HG02840 (cell line): ENCODE data around the gene UBE2E1.

Source experiments
- ATAC-seq: cut with Tn5 transposase; IDR thresholded peaks from one replicate; pipeline ENCODE4 v1.9.1; 2021; ENCODE audit warnings: mild to moderate bottlenecking, moderate library complexity, moderate number of reproducible peaks; ENCODE audit not compliant: unreplicated experiment, low FRiP score

The UBE2E1 gene

GRCh38 chr3:23793528-23794134 lies 12.1 kb upstream of the UBE2E1 start:
- ATAC-seq = no peak

GRCh38 chr3:23795096-23795495 lies 10.7 kb upstream of the UBE2E1 start:
- ATAC-seq = no peak

- ATAC-seq = no peak
Measured at GRCh38 chr3:23796518-23796917, 9.2 kb upstream of the UBE2E1 start.

GRCh38 chr3:23797491-23797890 lies 8.3 kb upstream of the UBE2E1 start:
- no peak for ATAC-seq

- ATAC-seq = no peak
Measured at GRCh38 chr3:23798456-23798855, 7.3 kb upstream of the UBE2E1 start.

GRCh38 chr3:23798876-23799275 lies 6.9 kb upstream of the UBE2E1 start:
- no peak for ATAC-seq

GRCh38 chr3:23800731-23801130 lies 5.0 kb upstream of the UBE2E1 start:
- no peak for ATAC-seq

- ATAC-seq = no peak
Measured at GRCh38 chr3:23804441-23805209, 1.1 kb upstream of the UBE2E1 start.

GRCh38 chr3:23805210-23805632 lies 534 bp upstream of the UBE2E1 start:
- no peak for ATAC-seq

GRCh38 chr3:23806534-23807423 lies 1.0 kb downstream of the UBE2E1 start:
- ATAC-seq = no peak

- no peak for ATAC-seq
Measured at GRCh38 chr3:23807424-23808015, 1.8 kb downstream of the UBE2E1 start.

GRCh38 chr3:23808525-23808924 lies 2.8 kb downstream of the UBE2E1 start:
- ATAC-seq = no peak

GRCh38 chr3:23809294-23809693 lies 3.5 kb downstream of the UBE2E1 start:
- ATAC-seq = no peak

- no peak for ATAC-seq
Measured at GRCh38 chr3:23809840-23810342, 4.1 kb downstream of the UBE2E1 start.

GRCh38 chr3:23810343-23811184 lies 4.8 kb downstream of the UBE2E1 start:
- no peak for ATAC-seq

- no peak for ATAC-seq
Measured at GRCh38 chr3:23811185-23811527, 5.4 kb downstream of the UBE2E1 start.

GRCh38 chr3:23811919-23812318 lies 6.2 kb downstream of the UBE2E1 start:
- ATAC-seq = peak; percentile 52

GRCh38 chr3:23815879-23816278 lies 10.1 kb downstream of the UBE2E1 start:
- no peak for ATAC-seq

- ATAC-seq = no peak
Measured at GRCh38 chr3:23816721-23817120, 11.0 kb downstream of the UBE2E1 start.
